Peyer's patch (tissue), 4 donors: ENCODE data around the gene RAB5B. TPM values are rescaled to one million over a fixed set of nuclear protein-coding genes. Genes with fewer than 3 reads are reported as not detected.
A peak's percentile ranks its signal among the peaks of the same experiment; 100 is the strongest.

Experiments
- DNase-seq, 3 donors: peaks; one replicate each; pipeline ENCODE4 v3.0.0-alpha.2; 2017 to 2019
- H3K27ac ChIP-seq, 4 donors: fragments of 200-600 bp; sonication (generic); one replicate each; pipeline ENCODE4 v1.5.1; 2016 to 2019
- H3K27me3 ChIP-seq, 2 donors: fragments of 200-600 bp; sonication (generic); one replicate each; pipeline ENCODE4 v1.5.1; 2019
- H3K36me3 ChIP-seq, 3 donors: fragments of 200-600 bp; sonication (generic); one replicate each; pipeline ENCODE4 v1.5.1; 2016 to 2019
- H3K4me1 ChIP-seq, 4 donors: fragments of 200-600 bp; sonication (generic); one replicate each; pipeline ENCODE4 v1.5.1; 2016 to 2019
- H3K4me3 ChIP-seq, 4 donors: fragments of 200-600 bp; sonication (generic); 1 replicate in 3 of 4; 2 replicates in 1 of 4; pipeline ENCODE4 v1.5.1; 2016 to 2019; ENCODE audit warnings: mild to moderate bottlenecking in 1 of 4
- H3K9me3 ChIP-seq, 4 donors: fragments of 200-600 bp; sonication (generic); one replicate each; pipeline ENCODE4 v1.5.1; 2016 to 2019; ENCODE audit warnings: mild to moderate bottlenecking in 1 of 4
- POLR2A ChIP-seq, 2 donors: fragments of 450-650 bp; IDR thresholded peaks; one replicate each; pipeline ENCODE4 v1.5.1; 2017; ENCODE audit warnings: antibody characterized with exemption in 2 of 2, mild to moderate bottlenecking in 2 of 2, moderate library complexity in 2 of 2
- total RNA-seq, 4 donors: library from RNA; depleted of rRNA; stranded (reverse); fragments of >200 nt; gene quantifications; one replicate each; pipeline ENCODE4 v1.1.0, GENCODE V29; 2016
- TF ChIP-seq, protein P1 (sequence below), 6 experiments: fragments of 450-650 bp in 4 of 6; fragments of 200-600 bp in 2 of 6; sonication (generic) in 1 of 6; IDR thresholded peaks; one replicate each; pipeline ENCODE4 v1.5.1; 2017 to 2019; ENCODE audit warnings: antibody characterized with exemption in 6 of 6, mild to moderate bottlenecking in 3 of 6, moderate library complexity in 1 of 6

RAB5B gene
- total RNA-seq, 4 donors from 2014 or later = 70.7 to 96.6 (median 84.2) TPM

DNA sequence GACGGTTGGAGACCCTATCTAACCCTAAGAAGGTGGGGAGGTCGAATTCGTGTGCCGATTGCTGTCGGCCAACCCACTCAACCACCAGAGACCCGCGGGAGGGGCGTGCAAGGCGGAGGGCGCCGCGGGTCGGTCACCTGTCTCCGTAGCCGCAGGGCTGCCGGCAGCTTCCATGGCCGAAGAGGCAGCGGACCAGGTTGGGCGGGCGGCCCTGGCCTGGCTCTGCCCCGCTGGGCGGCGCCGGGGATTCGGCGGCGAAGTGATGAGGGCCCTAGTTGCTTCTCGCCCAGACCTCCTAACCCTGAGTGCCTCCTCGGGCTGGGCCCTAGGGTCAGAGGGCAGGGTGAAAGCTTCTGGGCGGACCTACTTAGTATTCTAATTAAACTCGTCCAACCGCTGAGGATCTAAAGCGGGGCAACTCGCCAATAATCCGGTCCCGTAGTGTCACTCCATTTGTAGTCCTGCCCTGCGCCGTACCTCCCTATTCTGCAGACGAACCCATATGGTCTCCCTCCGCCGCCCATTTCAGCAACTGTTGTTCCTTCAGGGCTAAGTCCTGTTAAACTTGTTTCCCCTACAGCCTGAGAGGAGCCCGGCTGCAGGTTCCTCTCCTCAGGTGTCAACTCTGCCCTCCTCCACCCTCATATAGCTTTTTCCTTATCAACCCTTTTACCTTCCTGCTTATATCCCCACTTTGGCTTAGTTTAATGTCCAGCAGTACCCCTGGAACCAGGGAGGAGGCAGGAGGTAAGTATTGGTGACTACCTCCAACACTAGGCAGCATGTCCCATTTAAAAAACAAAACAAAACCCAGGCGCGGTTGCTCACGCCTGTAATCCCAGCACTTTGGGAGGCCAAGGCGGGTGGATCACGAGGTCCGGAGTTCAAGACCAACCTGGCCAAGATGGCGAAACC lies 46.0 kb upstream of the RAB5B start, which contains the start of gene PYM1:
Gene PYM1, minus strand, starts transcription at position 307 of the 915 bp plus-strand sequence. Its CDS starts 133 bp downstream, at position 174.
- Histone ChIP-seq H3K9me3 (no peaks in the 10 kb centered on the region), H3K4me3 (peak within 1 kb of the TSS; percentile 64 to 91 (median 79)), H3K36me3 (peaks cover 0 to 5% (median 0%) of the 10 kb centered on the region in 3 donors), H3K27me3 (no peaks in the 10 kb centered on the region), H3K4me1 (peaks cover 0 to 41% (median 5%) of the 10 kb centered on the region in 4 donors), H3K27ac (peak within 1 kb of the TSS; percentile 95 to 98 (median 96))
- TF ChIP-seq, protein P1, sequence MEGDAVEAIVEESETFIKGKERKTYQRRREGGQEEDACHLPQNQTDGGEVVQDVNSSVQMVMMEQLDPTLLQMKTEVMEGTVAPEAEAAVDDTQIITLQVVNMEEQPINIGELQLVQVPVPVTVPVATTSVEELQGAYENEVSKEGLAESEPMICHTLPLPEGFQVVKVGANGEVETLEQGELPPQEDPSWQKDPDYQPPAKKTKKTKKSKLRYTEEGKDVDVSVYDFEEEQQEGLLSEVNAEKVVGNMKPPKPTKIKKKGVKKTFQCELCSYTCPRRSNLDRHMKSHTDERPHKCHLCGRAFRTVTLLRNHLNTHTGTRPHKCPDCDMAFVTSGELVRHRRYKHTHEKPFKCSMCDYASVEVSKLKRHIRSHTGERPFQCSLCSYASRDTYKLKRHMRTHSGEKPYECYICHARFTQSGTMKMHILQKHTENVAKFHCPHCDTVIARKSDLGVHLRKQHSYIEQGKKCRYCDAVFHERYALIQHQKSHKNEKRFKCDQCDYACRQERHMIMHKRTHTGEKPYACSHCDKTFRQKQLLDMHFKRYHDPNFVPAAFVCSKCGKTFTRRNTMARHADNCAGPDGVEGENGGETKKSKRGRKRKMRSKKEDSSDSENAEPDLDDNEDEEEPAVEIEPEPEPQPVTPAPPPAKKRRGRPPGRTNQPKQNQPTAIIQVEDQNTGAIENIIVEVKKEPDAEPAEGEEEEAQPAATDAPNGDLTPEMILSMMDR (IDR thresholded peaks at IDR 0.05) = no peak
- TF ChIP-seq POLR2A (IDR thresholded peaks at IDR 0.05) = peak; percentile 43 to 73
- peak; percentile 74 to 95 (median 87) for DNase-seq

- Histone ChIP-seq H3K4me3 (peak overlapping the region in 2 of 4 donors; percentile 6 to 77), H3K36me3 (no peaks in the 10 kb centered on the region), H3K27me3 (no peaks in the 10 kb centered on the region), H3K27ac (peak overlapping the region; percentile 95 to 98 (median 96)), H3K9me3 (no peaks in the 10 kb centered on the region), H3K4me1 (peaks cover 0 to 53% (median 13%) of the 10 kb centered on the region in 4 donors)
- peak in 2 of 3 donors; percentile 94 to 95 for DNase-seq
- TF ChIP-seq, protein P1 (IDR thresholded peaks at IDR 0.05) = no peak
- TF ChIP-seq POLR2A (IDR thresholded peaks at IDR 0.05) = no peak
These were observed 44.5 kb upstream of the RAB5B start for GRCh38 chr12:55929306-55929791.

DNA sequence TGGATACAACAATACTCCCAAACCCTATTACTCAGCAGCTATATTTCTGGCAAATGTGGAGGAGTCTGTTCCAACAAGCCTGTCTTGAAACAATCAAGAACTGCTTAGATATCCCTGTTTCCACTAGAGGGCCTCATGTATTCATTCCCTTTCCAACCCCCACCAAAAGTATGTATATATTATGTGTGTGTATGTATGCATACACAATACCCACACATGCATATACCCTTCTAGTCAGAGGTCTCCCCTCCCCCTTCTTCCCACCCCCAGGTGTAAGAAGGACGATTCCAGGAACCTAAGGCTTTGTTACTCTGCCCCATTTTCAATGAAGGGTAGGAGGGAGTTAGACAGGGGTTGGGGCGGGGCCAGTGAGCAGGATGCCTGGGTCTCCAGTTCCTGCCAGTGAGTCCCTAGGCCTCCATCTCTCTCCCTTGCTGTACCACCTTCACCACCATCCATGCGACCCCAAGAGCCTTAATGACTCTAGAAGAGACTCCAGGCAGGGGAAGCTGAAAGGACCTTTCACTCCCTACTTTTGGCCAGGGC lies 43.0 kb upstream of the RAB5B start, which contains the start of gene DGKA:
Gene DGKA, plus strand, starts transcription at position 392 of the 546 bp plus-strand sequence. CDS start 5,342 bp downstream, outside the sequence.
- no peaks in the 10 kb centered on the region for H3K36me3 ChIP-seq
- no peaks in the 10 kb centered on the region for H3K27me3 ChIP-seq
- DNase-seq = peak; percentile 73 to 88 (median 87)
- H3K4me1 ChIP-seq = peaks cover 0 to 65% (median 13%) of the 10 kb centered on the region in 4 donors
- no peaks in the 10 kb centered on the region for H3K9me3 ChIP-seq
- TF ChIP-seq POLR2A (IDR thresholded peaks at IDR 0.05) = no peak
- TF ChIP-seq, protein P1 (IDR thresholded peaks at IDR 0.05) = peak; percentile 24 to 77 (median 60)
- H3K4me3 ChIP-seq = peak within 1 kb of the TSS; percentile 77 to 90 (median 82)
- H3K27ac ChIP-seq = peak within 1 kb of the TSS; percentile 95 to 98 (median 96)

GRCh38 chr12:55931317-55931779 lies 42.5 kb upstream of the RAB5B start:
- peak overlapping the region; percentile 77 to 90 (median 82) for H3K4me3 ChIP-seq
- peaks cover 0 to under 1% (median 0%) of the 10 kb centered on the region in 3 donors for H3K36me3 ChIP-seq
- H3K27ac ChIP-seq = peak overlapping the region; percentile 95 to 98 (median 96)
- peak in 1 of 3 donors; percentile 69 for DNase-seq
- H3K4me1 ChIP-seq = peaks cover 0 to 65% (median 12%) of the 10 kb centered on the region in 4 donors
- H3K27me3 ChIP-seq = no peaks in the 10 kb centered on the region
- H3K9me3 ChIP-seq = no peaks in the 10 kb centered on the region
- TF ChIP-seq, protein P1 (IDR thresholded peaks at IDR 0.05) = no peak
- peak; percentile 47 to 86 for TF ChIP-seq POLR2A (IDR thresholded peaks at IDR 0.05)
